Stomach (tissue), 4 donors: ENCODE results near the gene LRRD1.
"Not testable (repeated sequence)": the region's sequence is repeated elsewhere in the genome, so short reads cannot be mapped to it uniquely, and the experiment has no call there.

Experiments
- EP300 ChIP-seq: sonication (generic); formaldehyde crosslinking; IDR thresholded peaks from one replicate; pipeline ENCODE4 v1.6.1; 2017; ENCODE audit warnings: antibody characterized with exemption
- POLR2A ChIP-seq, 4 donors: fragments of 450-650 bp; IDR thresholded peaks; one replicate each; pipeline ENCODE4 v1.6.1; 2016; ENCODE audit warnings: antibody characterized with exemption in 4 of 4, control low read depth in 2 of 4, mild to moderate bottlenecking in 1 of 4, moderate library complexity in 1 of 4
- POLR2AphosphoS5 ChIP-seq, 3 donors: sonication (generic); formaldehyde crosslinking; IDR thresholded peaks; one replicate each; pipeline ENCODE4 v1.6.1; 2016; ENCODE audit warnings: antibody characterized with exemption in 3 of 3
- TF ChIP-seq, protein P1 (sequence below), 7 experiments: fragments of 450-650 bp in 4 of 7; fragments of 200-600 bp in 3 of 7; sonication (generic) in 3 of 7; IDR thresholded peaks; one replicate each; pipeline ENCODE4 v1.5.1; 2016 to 2019; ENCODE audit warnings: antibody characterized with exemption in 7 of 7, control low read depth in 2 of 7, mild to moderate bottlenecking in 1 of 7

DNA sequence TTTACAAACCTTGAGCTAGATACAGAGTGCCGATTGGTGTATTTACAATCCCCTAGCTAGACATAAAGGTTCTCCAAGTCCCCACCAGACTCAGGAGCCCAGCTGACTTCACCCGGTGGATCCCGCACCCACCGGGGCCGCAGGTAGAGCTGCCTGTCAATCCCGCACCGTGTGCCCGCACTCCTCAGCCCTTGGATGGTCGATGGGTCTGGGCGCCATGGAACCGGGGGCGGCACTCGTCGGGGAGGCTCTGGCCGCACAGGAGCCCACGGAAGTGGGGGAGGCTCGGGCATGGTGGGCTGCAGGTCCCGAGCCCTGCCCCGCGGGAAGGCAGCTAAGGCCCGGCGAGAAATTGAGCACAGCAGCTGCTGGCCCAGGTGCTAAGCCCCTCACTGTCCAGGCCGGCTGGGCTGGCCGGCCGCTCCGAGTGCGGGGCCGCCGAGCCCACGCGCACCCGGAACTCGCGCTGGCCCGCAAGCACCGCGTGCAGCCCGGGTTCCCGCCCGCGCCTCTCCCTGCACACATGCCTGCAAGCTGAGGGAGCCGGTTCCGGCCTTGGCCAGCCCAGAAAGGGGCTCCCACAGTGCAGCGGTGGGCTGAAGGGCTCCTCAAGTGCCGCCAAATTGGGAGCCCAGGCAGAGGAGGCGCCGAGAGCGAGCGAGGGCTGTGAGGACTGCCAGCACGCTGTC lies 35.6 kb downstream of the LRRD1 start:
- TF ChIP-seq, protein P1, sequence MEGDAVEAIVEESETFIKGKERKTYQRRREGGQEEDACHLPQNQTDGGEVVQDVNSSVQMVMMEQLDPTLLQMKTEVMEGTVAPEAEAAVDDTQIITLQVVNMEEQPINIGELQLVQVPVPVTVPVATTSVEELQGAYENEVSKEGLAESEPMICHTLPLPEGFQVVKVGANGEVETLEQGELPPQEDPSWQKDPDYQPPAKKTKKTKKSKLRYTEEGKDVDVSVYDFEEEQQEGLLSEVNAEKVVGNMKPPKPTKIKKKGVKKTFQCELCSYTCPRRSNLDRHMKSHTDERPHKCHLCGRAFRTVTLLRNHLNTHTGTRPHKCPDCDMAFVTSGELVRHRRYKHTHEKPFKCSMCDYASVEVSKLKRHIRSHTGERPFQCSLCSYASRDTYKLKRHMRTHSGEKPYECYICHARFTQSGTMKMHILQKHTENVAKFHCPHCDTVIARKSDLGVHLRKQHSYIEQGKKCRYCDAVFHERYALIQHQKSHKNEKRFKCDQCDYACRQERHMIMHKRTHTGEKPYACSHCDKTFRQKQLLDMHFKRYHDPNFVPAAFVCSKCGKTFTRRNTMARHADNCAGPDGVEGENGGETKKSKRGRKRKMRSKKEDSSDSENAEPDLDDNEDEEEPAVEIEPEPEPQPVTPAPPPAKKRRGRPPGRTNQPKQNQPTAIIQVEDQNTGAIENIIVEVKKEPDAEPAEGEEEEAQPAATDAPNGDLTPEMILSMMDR (IDR thresholded peaks at IDR 0.05) = not testable (repeated sequence)
- not testable (repeated sequence) for TF ChIP-seq POLR2AphosphoS5 (IDR thresholded peaks at IDR 0.05); EP300; POLR2A (IDR thresholded peaks at IDR 0.05)
